HG03342 (cell line): ENCODE measurements around the gene ITIH5.

ENCODE experiments used
- ATAC-seq: cut with Tn5 transposase; IDR thresholded peaks from one replicate; pipeline ENCODE4 v1.9.1; 2021; ENCODE audit warnings: mild to moderate bottlenecking, moderate library complexity; ENCODE audit not compliant: unreplicated experiment

The ITIH5 gene

GRCh38 chr10:7551950-7552716 lies 114.6 kb downstream of the ITIH5 start:
- no peak for ATAC-seq

GRCh38 chr10:7551289-7551688 lies 115.5 kb downstream of the ITIH5 start:
- no peak for ATAC-seq

- ATAC-seq = no peak
Measured at GRCh38 chr10:7550013-7550412, 116.8 kb downstream of the ITIH5 start.

GRCh38 chr10:7547829-7548228 lies 118.9 kb downstream of the ITIH5 start:
- ATAC-seq = no peak

GRCh38 chr10:7547206-7547605 lies 119.6 kb downstream of the ITIH5 start:
- no peak for ATAC-seq

GRCh38 chr10:7546385-7546967 lies 120.3 kb downstream of the ITIH5 start:
- ATAC-seq = no peak

- ATAC-seq = no peak
Measured at GRCh38 chr10:7545792-7546191, 121.0 kb downstream of the ITIH5 start.

- no peak for ATAC-seq
Measured at GRCh38 chr10:7545261-7545660, 121.5 kb downstream of the ITIH5 start.

GRCh38 chr10:7544203-7544602 lies 122.6 kb downstream of the ITIH5 start:
- ATAC-seq = no peak

- ATAC-seq = no peak
Measured at GRCh38 chr10:7542189-7542914, 124.4 kb downstream of the ITIH5 start.

GRCh38 chr10:7541137-7542087 lies 125.4 kb downstream of the ITIH5 start:
- no peak for ATAC-seq

- ATAC-seq = no peak
Measured at GRCh38 chr10:7538970-7539654, 127.7 kb downstream of the ITIH5 start.

GRCh38 chr10:7537126-7537525 lies 129.6 kb downstream of the ITIH5 start:
- ATAC-seq = no peak

GRCh38 chr10:7534480-7534852 lies 132.3 kb downstream of the ITIH5 start:
- ATAC-seq = peak; percentile 78

- ATAC-seq = peak; percentile 21
Measured at GRCh38 chr10:7533657-7534479, 132.9 kb downstream of the ITIH5 start.

- no peak for ATAC-seq
Measured at GRCh38 chr10:7532723-7533498, 133.9 kb downstream of the ITIH5 start.

- ATAC-seq = no peak
Measured at GRCh38 chr10:7529638-7530037, 137.1 kb downstream of the ITIH5 start.

GRCh38 chr10:7527468-7527867 lies 139.3 kb downstream of the ITIH5 start:
- no peak for ATAC-seq

- no peak for ATAC-seq
Measured at GRCh38 chr10:7526017-7526400, 140.8 kb downstream of the ITIH5 start.
